ENCODE measurements around the gene PPARA.

Gene PPARA

DNA sequence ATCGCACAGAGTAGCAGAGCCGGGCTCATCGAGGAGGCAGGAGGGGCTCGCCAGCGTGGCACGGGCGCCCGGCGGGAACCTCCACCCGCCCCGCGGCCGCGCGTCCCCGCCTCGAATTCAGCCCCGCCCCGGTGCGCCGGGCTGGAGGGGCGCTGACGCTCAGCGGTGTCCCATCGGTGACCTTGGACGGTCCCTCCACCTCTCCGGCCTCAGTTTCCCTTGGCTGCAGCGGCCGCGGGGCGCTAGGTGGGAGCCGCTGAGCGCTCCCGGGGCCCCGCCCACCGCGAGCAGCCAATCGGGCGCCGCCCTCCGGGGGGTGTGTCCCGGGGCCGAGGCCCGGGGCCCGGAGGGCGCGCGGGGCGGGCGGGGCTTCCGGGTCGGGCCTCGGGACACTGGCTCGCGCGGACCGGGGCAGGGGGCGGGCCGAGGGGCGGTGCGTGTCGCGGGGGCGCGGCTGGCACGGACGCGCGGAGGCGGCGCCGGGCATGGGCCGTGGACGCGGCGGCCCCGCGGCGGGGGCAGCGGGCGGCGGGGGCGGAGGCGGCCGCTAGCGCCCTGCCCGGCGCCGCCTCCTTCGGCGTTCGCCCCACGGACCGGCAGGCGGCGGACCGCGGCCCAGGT, at the start of gene PPARA:
TSS of gene PPARA (plus strand) at position 493 of the 621 bp plus-strand sequence. CDS start 47,858 bp downstream, outside the sequence.
- DNase-seq (ENCODE audit: low read depth in 2 of 2) = peak; percentile 79 to 82

DNA sequence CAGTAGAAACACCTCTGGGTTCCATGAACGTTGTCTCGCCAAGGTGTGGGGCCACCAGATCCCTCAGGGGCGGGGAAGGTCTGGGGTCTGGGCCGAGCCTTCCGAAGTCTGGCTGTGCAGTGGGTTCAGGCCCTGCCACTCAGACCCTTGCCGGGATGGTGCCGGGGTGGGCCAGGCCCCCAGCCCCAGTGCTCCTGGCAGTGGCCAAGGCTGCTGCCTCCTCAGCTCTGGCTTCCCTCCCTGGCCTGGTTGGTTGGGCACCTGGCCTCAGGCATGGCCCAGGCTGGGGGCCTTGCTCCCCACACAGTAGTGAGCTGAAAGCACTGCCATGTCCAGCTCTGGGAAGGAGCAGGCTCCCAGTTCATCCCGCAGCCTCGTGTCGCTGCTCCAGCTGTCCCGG, 48.2 kb upstream of the PPARA start:
- DNase-seq (ENCODE audit: low read depth in 2 of 2) = no peak

DNA sequence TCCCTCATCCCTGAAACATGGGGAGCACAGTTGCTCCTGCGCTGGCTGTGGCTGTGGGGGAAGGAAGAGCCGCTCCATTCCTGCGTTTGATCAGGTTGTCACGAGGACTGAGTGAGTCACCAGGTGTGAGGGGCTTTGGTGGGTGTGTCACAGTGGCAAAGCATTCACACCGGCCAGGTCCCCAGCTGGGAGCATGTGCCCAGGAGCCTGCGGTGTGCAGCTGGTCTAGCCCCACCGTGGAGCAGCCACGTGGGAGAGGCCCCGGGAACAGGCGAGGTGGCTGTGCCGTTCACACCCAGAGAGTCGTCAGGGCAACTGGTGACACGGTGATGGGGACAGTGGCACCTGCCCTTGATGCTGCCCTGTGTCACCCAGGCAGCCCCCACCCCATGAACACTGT, 47.6 kb upstream of the PPARA start:
- DNase-seq (ENCODE audit: low read depth in 2 of 2) = no peak

DNA sequence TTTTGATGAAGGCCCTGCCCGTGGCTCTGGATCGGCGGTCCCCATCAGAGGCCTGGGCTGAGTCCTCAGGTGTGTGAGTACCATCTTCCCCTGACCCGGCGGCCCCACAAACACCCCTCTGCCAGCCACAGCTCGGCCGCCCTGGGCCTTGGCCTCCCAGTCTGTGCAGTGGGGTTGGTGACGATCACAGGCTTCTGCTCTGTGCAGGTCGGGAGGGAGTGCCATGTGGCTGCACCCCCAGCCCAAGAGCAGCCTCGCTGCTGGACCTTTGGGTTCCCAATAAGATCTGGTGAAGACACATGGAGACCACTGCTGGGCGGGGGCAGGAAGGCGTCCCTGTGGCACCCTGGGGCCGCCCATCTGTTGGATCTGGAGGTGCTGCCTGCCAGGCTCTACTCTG, 47.1 kb upstream of the PPARA start:
- no peak for DNase-seq (ENCODE audit: low read depth in 2 of 2)

DNA sequence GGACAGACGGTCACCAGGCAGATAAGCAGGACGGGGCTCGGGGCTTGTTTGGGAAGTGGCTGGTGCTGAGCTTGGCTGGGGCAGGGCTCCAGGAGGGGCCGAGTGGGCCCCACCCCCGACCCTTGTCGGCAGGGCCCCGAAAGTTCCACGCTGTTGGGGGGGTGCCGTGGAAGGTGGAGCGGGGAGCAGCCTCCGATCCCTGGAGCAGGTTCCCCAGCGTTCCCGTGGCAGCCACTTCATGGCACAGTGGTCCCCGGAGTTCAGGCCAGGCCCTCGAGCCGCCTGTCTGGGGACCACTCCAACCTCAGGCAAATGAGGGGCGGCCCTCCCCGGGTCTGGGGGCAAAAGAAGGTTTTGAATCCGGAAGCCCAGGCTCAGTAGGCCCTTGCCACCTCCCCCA, 46.7 kb upstream of the PPARA start:
- DNase-seq (ENCODE audit: low read depth in 2 of 2) = no peak

DNA sequence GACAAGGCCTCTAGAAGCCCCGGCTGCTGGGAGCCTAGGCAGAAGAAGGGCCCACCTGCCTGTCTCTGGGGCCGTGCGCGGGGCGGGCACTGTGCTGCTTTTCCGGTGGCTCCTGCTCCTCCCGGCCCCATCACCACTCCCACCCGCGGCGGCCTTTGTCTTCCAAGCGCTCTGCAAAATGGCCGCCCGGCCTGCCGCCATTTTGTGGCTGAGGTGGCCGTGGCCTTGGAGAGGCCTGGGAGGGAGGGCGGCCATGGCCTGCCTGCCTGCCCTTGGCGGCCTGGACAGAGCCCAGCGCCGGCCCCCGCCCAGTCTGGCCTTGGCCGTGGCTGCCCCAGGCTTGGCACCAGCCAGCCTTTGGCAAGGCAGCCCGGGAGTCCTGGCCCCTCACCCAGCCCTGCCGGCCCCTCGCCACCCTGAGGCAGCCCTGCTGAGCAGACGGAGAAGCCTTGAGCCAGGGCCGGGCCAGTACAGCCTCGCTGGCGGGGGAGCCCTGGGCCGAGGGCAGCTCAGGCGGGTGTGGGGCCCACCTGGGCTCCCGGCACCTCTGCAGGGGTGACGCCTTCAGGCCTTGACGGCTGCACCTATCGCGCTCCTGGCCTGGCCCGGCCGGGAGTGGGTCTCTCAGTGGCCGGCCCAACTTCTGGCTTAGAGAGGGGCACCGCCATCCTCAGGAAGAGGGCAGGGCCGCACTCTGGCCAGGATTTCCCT, 46.0 kb upstream of the PPARA start:
- no peak for DNase-seq (ENCODE audit: low read depth in 2 of 2)

DNA sequence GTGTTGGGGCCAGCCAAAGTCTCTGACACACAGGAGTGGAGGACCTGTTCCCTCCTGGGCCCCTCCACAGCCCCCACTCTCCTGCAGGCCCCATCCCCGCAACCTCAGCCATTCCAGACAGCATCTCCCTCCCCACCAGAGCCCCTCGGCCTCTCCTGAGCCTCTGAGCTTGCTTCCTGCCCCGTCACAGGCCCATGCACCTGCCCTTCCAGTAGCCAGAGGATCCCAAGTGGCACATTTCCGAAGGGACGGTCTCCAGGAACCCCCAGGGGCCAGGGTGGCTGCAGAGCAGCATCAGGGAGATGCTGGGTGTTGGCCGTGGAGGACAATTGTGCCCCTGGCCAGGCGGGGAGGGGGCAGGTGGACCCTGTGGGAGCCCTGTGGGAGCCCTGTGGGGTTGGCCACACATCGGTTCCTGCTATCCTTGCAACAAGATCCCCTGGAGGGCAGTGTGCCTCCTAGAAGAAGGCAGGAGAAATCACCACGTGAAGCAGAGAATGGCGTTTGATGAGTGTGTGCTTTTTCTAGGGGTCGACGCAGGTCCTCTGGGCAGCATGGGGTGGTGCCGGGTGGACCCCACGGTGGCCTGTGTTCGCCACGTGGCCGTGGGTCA, 45.3 kb upstream of the PPARA start:
- no peak for DNase-seq (ENCODE audit: low read depth in 2 of 2)

DNA sequence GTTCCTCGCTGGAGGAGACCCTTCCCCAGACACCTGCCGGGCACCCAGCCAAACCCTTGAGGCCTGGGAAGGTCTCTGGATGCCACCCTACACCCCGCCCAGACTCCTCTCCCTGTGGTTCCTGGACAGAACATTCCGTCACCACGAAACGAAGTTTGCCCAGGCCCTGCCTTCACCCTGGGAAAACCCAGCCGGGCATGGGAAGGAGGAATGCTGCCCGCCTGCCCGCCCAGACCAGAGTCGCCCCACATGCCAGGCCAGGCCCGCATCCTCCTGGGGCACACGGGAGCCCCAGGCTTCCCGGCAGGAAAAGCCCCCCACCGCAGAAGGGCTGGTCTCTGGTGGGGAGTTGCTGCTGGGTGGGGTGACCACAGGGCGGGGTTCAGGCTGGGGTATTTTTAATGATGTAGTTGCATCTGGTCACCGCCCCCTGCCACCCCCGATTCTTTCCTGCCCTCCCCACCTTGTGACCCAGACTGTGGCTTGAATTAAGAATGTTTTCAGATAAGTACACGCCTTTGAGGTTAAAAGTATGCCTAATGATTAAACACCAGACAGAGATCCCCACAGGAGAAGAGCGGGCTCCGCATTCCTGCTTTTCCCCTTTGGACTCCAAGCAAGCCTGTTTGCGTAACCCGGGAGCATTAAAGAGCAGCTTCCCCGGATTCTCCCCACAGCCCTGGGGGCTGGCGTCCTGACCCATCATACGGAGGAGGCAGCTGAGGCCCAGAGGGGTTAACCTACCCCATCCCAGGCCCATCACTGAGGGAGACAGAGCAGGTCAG, 44.6 kb upstream of the PPARA start:
- no peak for DNase-seq (ENCODE audit: low read depth in 2 of 2)

DNA sequence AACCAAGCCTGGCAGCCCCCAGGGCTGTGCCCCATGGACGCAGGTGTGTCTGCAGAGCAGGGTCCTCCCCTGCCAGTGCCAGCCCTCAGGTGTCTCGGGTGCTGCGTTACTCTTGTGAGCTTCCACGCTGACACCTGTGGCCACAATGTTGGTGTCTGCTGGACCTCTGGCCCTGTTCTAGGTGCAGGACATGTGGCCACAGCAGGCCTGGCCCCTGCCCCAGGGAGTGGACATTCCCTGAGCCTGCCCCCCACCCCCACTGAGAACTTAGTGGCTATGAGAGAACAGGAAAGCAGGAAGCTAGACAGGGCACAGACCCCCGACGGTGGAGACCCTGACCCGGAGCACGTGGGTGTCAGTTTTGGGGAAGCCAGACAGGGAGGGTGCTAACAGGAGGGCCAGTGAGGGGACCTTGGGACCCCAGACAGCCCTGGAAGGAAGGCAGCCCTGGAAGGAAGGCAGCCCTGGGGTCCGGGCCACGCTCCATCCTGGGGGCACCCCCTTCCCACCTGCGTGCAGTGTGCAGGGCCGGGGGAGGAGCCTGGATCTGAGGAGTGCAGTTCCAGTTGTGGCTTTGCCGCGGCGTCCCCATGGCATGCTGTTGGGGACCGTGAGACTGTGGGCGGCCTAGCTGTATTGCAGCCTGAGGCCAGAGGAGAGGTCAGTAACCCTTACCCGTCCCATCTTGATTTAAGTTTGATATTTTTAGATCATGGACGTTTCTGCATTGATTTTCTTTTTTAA, 43.9 kb upstream of the PPARA start:
- DNase-seq (ENCODE audit: low read depth in 2 of 2) = no peak

DNA sequence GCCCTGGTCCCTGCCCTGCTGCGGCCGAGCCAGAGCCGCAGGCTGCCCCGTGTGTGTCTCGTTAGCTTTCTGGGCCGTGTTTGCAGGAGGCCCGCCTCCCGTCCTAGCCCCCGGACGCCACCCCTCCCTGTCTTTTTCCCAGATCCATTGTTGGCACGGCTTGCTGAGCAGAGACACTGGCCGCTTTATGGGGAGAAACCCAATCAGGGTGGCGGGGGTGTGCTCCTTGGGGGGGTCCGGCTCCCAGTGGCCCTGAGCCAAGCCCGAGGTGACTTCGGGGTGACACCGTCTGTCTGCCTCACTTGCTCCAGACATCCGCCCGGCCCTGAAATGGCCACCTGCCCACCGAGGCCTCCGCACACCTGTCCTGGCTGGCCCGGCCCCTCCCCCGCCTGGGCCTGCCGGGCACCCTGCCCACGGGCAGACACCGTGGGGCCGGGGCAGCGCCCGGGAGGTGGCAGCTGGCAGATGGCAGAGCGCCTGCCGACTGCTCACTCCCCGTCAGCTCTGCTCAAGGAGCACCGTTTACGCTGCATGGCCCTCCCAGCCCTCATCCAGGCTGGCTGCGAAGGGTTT, 43.1 kb upstream of the PPARA start:
- no peak for DNase-seq (ENCODE audit: low read depth in 2 of 2)

DNA sequence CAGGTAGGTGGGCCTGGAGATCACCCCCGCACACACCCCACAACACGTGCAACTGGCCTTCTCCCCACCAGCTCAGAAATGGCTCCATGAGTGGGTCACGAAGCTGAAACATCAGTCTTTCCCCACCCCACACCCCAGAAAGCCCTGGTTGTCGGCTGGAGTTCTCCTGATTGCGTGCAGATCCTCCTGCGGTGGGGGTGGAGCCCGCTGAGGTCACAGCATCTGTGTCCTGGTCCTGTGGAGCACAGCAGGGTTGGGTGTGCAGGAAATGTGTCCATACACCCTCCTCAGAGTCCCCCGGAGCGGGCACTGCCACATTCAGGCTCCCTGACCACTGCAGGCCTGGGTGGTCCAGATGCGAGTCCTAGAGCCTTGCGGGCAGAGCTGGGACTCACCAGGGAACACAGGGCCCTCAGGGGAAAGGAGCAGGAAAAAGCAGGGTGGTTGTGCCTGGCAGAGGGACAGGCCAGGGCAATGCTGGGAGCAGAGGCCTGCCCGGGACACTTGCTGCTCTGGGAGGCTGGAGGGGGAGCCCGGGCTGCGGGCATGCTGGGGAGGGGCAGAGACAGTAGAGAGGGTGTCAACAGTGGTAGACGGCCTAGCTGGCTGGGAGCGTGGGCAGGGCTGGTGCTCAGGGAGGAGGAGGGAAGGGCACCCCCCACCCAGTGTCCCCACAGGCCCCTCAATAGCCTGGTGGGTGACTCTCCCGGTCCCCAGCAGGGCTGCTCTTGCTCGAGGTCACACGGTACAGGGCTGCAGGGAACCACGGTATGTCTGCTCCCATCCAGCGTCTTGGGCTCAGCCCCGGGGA, 42.4 kb upstream of the PPARA start:
- DNase-seq (ENCODE audit: low read depth in 2 of 2) = no peak

DNA sequence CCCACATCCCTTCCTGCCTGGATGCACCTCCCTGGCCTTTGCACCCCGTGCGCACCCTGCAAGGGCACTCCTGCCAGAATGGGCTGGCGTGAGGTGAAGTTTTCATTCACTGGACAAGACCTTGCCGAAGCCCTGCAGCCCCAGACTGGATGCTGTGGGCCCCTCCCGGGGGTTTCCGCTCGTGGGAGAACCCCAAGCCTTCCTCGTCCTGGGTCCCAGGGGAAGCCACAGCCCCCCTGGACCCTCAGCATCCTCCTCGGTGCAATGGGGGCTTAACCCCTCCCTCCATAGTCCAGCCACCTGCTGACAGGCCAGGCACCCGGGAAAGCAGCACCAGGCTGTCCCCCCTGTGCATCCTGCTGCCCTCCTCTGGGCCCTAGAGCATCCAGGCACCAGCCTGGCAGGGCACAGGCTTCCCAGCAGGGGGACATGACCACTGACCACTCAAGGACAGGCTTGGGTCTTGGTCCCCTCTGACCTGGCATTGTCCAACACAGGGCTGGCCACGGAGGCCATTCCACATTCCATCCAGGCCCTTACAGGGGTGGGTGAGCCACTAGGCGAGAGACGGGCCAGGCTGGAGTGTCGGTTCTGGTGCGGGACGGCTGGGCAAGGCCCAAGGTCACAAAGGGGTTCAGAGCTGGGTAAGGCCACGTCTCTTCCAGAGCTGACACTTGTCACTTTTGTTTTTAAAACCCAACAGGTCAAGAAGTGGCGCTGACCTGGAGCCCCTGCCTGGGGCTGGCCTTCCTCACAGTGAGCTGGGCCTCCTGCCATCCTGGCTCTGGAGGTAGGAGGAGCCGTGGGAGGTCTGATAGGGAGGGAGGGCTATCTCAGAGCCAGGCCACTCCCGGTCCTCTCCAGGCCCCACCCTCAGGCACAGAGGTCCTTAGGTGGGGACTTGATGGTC, 41.5 kb upstream of the PPARA start:
- DNase-seq (ENCODE audit: low read depth in 2 of 2) = no peak

DNA sequence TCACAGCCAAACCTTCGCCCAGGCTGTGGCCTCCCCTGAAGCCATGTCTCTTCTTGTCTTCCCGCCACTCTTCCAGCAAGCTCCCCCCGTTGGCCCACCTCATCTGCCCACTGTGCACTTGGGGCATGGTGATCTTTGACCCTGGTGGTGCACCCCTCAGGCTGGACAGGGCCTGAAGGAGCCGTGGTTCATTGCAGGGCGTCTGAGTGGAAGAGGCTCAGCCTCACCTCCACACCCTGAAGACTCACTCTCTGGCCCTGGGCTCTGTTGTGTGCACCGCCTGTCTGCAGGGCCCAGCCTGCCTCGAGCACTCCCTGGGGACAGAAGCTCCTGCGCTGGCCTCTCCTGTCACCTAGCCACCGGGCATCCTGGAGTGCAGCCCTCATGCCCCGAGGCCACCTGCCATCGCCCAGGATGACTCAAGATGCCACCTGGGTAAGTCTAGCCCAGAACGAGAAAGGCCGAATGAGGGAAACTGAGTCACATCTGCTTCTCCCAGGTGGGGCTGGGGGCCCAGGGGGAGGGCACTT, 40.8 kb upstream of the PPARA start:
- no peak for DNase-seq (ENCODE audit: low read depth in 2 of 2)

DNA sequence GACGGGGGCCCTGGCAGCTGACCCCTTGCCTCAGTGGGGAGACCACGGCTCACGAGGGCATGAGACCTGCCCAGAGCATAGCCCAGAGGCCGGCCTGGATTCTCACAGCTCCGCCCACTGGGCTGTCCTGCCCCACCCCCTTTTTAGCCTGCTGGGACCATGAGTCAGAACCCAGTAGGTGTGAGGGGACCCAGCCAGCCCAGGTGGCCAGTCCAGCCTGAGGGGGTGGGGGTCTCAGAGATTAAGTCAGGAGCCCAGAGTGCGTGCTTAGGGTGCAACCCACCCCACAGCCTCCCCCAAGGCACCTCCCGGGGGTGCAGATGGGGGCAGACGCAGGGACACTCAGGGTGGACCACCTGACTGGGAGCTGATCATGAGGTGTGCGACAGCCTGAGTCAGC, 40.1 kb upstream of the PPARA start:
- DNase-seq (ENCODE audit: low read depth in 2 of 2) = no peak

DNA sequence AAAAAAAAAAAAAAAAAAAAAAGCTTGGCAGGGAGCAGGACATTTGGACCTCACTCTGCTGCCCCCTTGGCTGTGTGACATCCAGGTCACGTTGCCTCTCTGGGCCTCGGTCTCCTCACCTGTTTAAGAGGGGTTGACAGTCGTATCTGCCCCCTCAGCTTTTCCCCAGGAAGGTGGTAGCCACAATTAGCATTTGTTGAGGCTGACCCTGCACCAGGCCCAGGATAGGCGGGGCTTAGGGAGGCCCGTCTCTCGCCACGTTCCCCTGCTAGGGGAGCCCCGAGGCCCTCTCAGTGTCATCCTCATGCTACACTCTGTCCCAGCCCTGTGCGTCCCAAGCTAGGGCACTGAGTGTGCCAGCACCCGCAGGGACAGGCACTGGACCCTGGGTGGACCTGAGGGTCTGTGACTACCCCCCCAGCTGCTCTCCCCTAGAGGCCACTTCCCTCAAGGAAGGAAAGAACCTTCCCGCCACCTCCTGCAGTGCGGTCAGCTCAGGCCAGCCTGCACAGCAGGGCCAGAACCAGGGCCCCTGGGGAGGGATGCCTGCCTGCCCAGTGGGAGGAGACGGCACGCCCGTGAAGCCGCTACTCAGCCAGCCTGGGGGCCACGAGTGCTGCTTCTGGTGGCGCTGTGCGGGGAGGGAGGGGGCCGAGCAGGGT, 38.5 kb upstream of the PPARA start:
- no peak for DNase-seq (ENCODE audit: low read depth in 2 of 2)

DNA sequence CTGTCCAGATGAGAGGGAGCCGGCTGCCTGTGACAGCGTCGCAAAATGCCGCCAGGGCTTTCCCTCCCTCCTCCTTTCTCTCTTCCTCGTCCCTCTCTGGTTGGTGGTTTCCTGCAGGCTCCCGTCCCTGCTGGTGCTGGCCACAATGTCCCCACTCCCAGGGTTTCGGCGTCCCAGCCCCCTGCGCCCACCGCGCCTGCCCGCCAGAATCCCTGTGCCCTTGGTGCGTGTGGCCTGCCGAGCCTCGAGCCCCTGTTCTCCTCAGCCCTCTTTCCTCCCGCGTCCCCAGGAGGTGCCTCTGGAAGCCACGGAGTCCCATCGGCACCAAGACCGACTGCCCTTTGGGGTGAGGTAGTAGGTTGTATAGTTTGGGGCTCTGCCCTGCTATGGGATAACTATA, 37.9 kb upstream of the PPARA start:
- no peak for DNase-seq (ENCODE audit: low read depth in 2 of 2)

DNA sequence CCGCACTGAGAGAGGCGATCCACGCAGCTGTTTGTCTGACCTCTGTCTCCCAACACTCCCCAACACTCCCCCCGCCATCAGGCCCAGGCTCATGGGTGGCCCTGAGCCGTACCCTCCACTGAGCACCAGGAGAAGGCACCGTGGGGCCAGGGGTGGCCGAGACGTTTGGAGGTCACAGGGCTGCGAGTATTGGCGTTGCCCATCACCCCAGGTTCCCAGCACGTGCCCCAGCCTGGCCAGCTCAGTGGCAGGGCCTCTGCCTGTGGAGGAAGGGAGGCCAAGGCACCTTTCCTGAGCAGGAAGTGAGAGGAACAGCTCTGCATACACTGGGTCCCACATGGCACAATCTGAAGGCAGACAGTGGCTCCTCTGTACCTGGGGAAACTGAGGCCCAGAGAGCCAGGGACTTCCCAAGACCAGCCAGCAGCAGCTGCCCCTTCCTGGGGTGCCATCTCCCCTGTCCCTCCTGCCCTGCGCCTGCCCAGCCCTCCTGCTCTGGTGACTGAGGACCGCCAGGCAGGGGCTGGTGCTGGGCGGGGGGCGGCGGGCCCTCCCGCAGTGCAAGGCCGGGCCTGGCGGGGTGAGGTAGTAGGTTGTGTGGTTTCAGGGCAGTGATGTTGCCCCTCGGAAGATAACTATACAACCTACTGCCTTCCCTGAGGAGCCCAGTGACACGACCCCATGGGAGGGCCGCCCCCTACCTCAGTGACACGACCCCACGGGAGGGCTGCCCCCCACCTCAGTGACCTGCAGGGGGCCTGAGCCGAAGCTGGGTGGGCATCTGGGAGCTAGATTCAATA, 37.0 kb upstream of the PPARA start:
- no peak for DNase-seq (ENCODE audit: low read depth in 2 of 2)
